Epithelial cell of proximal tubule (primary cell): Measurements from ENCODE around the gene CRACDL. TPM values are rescaled to one million over a fixed set of nuclear protein-coding genes. Genes with fewer than 3 reads are reported as not detected.

Experiments used
- DNase-seq: peaks from one replicate; pipeline ENCODE4 v3.0.0-alpha.2; 2011; ENCODE audit warnings: low read depth
- H3K4me3 ChIP-seq: 2 replicates; pipeline ENCODE4 v1.5.1; 2011; ENCODE audit warnings: low read depth, mild to moderate bottlenecking, low read length
- CTCF ChIP-seq: conservative IDR thresholded peaks from 2 replicates; pipeline ENCODE4 v1.5.1; 2012; ENCODE audit warnings: low read depth, mild to moderate bottlenecking, low read length
- total RNA-seq: library from RNA; depleted of rRNA; stranded (reverse); fragments of >200 nt; gene quantifications from 2 replicates; pipeline ENCODE4 v1.2.3, GENCODE V29; 2015

The CRACDL gene
- total RNA-seq, 1 donor from 2014 or later = 1.0 TPM

DNA sequence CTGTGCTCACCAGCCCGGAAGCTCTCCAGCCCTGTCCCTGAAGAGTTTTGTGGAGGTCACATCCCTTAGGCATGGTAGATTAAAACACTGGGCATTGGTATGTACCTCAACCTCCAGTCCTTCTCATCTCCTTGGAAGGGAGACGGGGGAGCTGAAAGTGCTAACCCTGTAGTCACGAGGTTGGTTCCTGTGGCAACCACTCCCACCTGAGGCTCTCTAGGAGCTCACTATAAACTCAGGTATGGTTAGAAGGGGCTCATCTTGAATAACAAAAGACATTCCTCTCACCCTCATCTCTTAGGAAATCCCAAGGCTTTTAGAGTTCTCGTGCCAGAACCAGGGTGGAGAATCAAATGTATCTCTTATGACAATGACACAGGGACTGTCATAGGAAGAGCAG is 162.1 kb downstream of the CRACDL start:
- no peak for TF ChIP-seq CTCF
- DNase-seq = no peak
- H3K4me3 ChIP-seq = no peak overlapping the region

GRCh38 chr2:98773169-98773568 is 162.9 kb downstream of the CRACDL start:
- no peak overlapping the region for H3K4me3 ChIP-seq
- no peak for TF ChIP-seq CTCF
- DNase-seq = no peak

DNA sequence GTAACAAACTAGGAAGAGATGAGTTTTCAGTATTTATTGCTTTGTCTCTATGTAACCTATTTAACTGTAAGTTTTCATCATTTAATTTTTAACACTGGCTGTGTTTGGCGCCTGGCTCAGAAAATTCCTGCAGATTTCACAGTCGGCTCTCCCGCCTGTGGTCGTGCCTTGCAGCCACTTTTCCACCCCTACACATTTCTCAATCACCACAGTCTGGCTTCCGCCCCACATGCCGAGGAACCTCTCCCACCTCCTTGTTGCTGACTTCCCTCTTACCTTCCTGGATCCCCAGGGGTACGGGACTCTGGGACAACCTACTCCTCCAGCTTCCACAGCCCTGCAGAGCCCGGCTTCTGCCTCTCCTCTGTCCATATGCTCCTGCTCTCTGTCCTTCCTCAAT is 163.5 kb downstream of the CRACDL start:
- TF ChIP-seq CTCF = no peak
- no peak for DNase-seq
- no peak overlapping the region for H3K4me3 ChIP-seq

DNA sequence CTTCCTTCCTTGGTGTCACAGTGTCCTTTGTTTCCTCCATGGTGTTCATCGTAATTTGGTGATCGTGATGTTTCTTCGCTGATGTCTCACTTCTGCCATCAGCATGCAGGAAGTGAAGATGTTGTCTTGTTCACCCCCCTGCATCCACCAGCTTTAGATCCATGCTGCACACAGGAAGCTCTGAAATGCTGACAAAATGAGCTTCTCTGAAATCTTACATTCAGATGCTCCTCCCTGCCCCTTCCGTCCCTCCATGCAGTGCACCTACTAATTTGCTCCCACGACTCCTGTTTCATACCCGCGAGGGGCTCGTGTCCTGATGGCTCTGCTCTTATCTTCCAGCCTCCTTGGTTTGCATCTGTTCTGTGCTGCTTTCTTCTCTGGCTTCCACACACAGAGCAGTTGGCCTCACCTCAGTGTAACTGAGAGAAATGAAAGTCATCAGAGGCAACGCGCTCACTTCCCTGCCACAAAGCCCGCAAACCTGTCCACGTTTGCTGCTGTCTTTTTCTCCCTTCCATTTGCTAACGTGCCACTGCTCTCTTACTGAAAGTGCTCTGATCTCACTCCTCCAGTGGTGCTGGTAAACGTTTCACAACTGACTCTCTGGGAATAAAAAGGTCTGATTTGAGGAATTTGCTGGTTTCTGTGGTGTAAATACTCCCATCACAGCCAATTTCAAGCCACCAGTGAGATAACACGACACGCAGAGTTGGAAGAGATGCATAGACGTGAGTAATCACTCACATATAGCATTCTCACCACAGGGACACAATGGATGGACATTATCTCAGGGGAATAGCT is 164.1 kb downstream of the CRACDL start:
- no peak for TF ChIP-seq CTCF
- H3K4me3 ChIP-seq = no peak overlapping the region
- no peak for DNase-seq

DNA sequence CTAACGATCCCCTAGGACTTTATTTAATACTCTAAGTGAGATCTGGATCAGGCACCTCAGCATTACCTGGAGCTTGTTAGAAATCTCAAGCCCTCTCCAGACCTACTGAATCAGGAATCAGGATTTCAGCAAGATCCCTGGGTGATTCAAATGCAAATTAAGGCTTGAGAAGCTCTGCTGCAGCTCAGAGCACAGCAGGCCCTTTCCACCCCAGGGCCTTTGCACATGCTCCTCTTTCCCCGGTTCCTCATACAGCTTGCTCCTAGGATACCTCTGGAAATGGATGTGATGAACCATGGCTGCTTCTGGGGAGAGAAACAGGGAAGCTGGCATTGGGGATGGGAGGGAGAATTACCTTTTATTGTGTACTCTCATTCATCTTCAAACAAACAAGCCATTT is 164.8 kb downstream of the CRACDL start:
- no peak for TF ChIP-seq CTCF

DNA sequence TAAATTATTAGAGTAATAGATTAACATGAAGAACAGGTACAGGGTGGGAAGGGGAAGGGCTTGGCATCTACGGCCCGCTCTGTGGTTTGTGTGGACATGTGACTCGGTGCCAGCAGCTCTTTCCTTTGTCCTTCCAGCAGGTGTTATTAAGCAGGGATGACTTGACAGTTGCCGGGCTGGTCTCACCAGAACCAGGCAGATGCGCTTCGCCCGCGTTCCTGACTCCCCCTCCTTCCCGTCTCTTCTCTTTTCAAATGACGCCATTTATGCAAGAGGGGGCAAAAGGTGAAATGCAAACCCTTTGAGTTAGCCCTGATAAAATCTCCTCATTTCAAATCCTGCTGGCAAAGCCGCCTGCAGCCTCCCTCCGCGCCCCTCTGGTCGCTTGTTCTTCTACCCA is 166.2 kb downstream of the CRACDL start:
- TF ChIP-seq CTCF = no peak
- DNase-seq = no peak
- H3K4me3 ChIP-seq = no peak overlapping the region

More for the DNA sequence above, 164.8 kb downstream of the CRACDL start:
- DNase-seq = no peak
- no peak overlapping the region for H3K4me3 ChIP-seq

GRCh38 chr2:98769114-98769476 is 166.9 kb downstream of the CRACDL start:
- no peak for DNase-seq
- no peak overlapping the region for H3K4me3 ChIP-seq
- TF ChIP-seq CTCF = no peak
